Esophagus squamous epithelium (tissue), 4 donors: ENCODE measurements around the gene VIPR2.

Source experiments
- POLR2A ChIP-seq, 4 donors: fragments of 450-650 bp; IDR thresholded peaks; one replicate each; pipeline ENCODE4 v1.6.1; 2017; ENCODE audit warnings: antibody characterized with exemption in 4 of 4, mild to moderate bottlenecking in 4 of 4, moderate library complexity in 3 of 4
- TF ChIP-seq, protein P1 (sequence below), 6 experiments: fragments of 450-650 bp in 4 of 6; fragments of 200-600 bp in 2 of 6; sonication (generic) in 2 of 6; IDR thresholded peaks; one replicate each; pipeline ENCODE4 v1.5.1; 2016 to 2019; ENCODE audit warnings: antibody characterized with exemption in 6 of 6, mild to moderate bottlenecking in 4 of 6, moderate library complexity in 4 of 6

- TF ChIP-seq, protein P1, sequence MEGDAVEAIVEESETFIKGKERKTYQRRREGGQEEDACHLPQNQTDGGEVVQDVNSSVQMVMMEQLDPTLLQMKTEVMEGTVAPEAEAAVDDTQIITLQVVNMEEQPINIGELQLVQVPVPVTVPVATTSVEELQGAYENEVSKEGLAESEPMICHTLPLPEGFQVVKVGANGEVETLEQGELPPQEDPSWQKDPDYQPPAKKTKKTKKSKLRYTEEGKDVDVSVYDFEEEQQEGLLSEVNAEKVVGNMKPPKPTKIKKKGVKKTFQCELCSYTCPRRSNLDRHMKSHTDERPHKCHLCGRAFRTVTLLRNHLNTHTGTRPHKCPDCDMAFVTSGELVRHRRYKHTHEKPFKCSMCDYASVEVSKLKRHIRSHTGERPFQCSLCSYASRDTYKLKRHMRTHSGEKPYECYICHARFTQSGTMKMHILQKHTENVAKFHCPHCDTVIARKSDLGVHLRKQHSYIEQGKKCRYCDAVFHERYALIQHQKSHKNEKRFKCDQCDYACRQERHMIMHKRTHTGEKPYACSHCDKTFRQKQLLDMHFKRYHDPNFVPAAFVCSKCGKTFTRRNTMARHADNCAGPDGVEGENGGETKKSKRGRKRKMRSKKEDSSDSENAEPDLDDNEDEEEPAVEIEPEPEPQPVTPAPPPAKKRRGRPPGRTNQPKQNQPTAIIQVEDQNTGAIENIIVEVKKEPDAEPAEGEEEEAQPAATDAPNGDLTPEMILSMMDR (IDR thresholded peaks at IDR 0.05), result no peak
- TF ChIP-seq POLR2A (IDR thresholded peaks at IDR 0.05), result no peak
Observed at GRCh38 chr7:159007996-159008389, 136.7 kb downstream of the VIPR2 start.
